ENCODE results near the gene SNRNP200. TPM values are rescaled to one million over a fixed set of nuclear protein-coding genes. Genes with fewer than 3 reads are reported as not detected.

Gene SNRNP200
- total RNA-seq, 1 experiment from 2014 or later = 115 TPM

GRCh38 chr2:96336873-96337272, 31.5 kb upstream of the SNRNP200 start:
- Mint-ChIP-seq H3K4me1 (ENCODE audit: insufficient read depth, unreplicated experiment) (peaks cover 41% of the 10 kb centered on the region), H3K9me3 (ENCODE audit: unreplicated experiment) (no peaks in the 10 kb centered on the region), H3K4me3 (ENCODE audit: unreplicated experiment) (no peak overlapping the region), H3K27ac (ENCODE audit: low read depth, unreplicated experiment) (peak overlapping the region; percentile 39), H3K36me3 (ENCODE audit: insufficient read depth, unreplicated experiment) (peaks cover 7% of the 10 kb centered on the region), H3K27me3 (ENCODE audit: insufficient read depth, unreplicated experiment) (no peaks in the 10 kb centered on the region)
- POLR2A ChIA-PET = interaction anchor here (0.6 to 4.6 kb wide), 5 partner anchors 31 to 128 kb away, joined by 3 to 43 read pairs (median 3); partner anchors contain the start of genes SNRNP200 and STARD7
- BruUV-seq (replicated peaks) = no TSS peak
- TF ChIP-seq, protein P1, sequence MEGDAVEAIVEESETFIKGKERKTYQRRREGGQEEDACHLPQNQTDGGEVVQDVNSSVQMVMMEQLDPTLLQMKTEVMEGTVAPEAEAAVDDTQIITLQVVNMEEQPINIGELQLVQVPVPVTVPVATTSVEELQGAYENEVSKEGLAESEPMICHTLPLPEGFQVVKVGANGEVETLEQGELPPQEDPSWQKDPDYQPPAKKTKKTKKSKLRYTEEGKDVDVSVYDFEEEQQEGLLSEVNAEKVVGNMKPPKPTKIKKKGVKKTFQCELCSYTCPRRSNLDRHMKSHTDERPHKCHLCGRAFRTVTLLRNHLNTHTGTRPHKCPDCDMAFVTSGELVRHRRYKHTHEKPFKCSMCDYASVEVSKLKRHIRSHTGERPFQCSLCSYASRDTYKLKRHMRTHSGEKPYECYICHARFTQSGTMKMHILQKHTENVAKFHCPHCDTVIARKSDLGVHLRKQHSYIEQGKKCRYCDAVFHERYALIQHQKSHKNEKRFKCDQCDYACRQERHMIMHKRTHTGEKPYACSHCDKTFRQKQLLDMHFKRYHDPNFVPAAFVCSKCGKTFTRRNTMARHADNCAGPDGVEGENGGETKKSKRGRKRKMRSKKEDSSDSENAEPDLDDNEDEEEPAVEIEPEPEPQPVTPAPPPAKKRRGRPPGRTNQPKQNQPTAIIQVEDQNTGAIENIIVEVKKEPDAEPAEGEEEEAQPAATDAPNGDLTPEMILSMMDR (IDR thresholded peaks at IDR 0.05; ENCODE audit: unreplicated experiment) = no peak
- intact Hi-C loops (cut with micrococcal nuclease) = loop anchor here (5.0 kb wide), 1 partner anchor 70 kb away; the partner anchor contains the start of genes CIAO1 and TMEM127
- no peak for DNase-seq (ENCODE audit: unreplicated experiment)
- CTCF ChIA-PET = interaction anchor here (0.6 to 1.6 kb wide), 3 partner anchors 9 to 175 kb away, joined by 3 to 4 read pairs (median 3); no protein-coding TSS in a partner anchor

GRCh38 chr2:96336104-96336775, 30.9 kb upstream of the SNRNP200 start:
- Mint-ChIP-seq H3K27me3 (ENCODE audit: insufficient read depth, unreplicated experiment) (no peaks in the 10 kb centered on the region), H3K27ac (ENCODE audit: low read depth, unreplicated experiment) (peak overlapping the region; percentile 39), H3K4me3 (ENCODE audit: unreplicated experiment) (peak overlapping the region; percentile 68), H3K36me3 (ENCODE audit: insufficient read depth, unreplicated experiment) (peaks cover 12% of the 10 kb centered on the region), H3K9me3 (ENCODE audit: unreplicated experiment) (no peaks in the 10 kb centered on the region), H3K4me1 (ENCODE audit: insufficient read depth, unreplicated experiment) (peaks cover 42% of the 10 kb centered on the region)
- CTCF ChIA-PET = interaction anchor here (0.6 to 1.6 kb wide), 5 partner anchors 9 to 614 kb away, joined by 3 to 4 read pairs (median 3); no protein-coding TSS in a partner anchor
- TF ChIP-seq, protein P1 (IDR thresholded peaks at IDR 0.05; ENCODE audit: unreplicated experiment) = no peak
- BruUV-seq (replicated peaks) = TSS peak; percentile 65
- intact Hi-C loops (cut with micrococcal nuclease) = loop anchor here (5.0 kb wide), 1 partner anchor 69 kb away; the partner anchor contains the start of genes CIAO1 and TMEM127
- DNase-seq (ENCODE audit: unreplicated experiment) = no peak
- POLR2A ChIA-PET = interaction anchor here (0.5 to 4.6 kb wide), 10 partner anchors 16 to 551 kb away, joined by 3 to 43 read pairs (median 4); partner anchors contain the start of genes ANKRD36C, SNRNP200 and STARD7

DNA sequence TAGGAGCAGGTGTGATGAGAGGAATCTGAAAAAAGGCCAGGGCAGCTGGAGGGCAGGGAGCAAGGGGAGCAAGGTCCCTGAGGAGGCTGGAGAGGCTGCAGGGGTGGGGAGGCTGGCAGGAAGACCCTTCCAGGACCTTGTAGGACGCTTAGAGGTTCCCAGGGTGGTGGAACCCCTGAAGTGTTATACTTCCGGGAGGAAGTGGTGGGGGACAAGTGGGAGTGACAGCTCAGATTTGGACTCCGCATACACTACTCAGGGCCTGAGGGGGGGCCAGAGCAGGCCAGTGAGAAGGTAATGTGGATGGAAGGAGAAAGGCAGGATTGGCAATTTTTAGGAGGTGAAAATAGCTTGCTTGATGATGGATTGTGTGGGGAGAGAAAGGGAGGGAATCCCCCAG, 28.4 kb upstream of the SNRNP200 start:
- no peak for DNase-seq (ENCODE audit: unreplicated experiment)
- Mint-ChIP-seq H3K27ac (ENCODE audit: low read depth, unreplicated experiment) (peak overlapping the region; percentile 75), H3K4me1 (ENCODE audit: insufficient read depth, unreplicated experiment) (peaks cover 54% of the 10 kb centered on the region), H3K27me3 (ENCODE audit: insufficient read depth, unreplicated experiment) (no peaks in the 10 kb centered on the region), H3K4me3 (ENCODE audit: unreplicated experiment) (peak overlapping the region; percentile 68), H3K9me3 (ENCODE audit: unreplicated experiment) (no peaks in the 10 kb centered on the region), H3K36me3 (ENCODE audit: insufficient read depth, unreplicated experiment) (peaks cover 13% of the 10 kb centered on the region)
- intact Hi-C loops (cut with micrococcal nuclease) = loop anchor here (2.0 kb wide), 1 partner anchor 29 kb away; the partner anchor contains the start of gene SNRNP200
- ChIA-PET POLR2A (interaction anchor here (1.6 to 4.6 kb wide), 2 partner anchors 13 to 28 kb away, joined by 4 to 43 read pairs; partner anchors contain the start of gene SNRNP200), CTCF (interaction anchor here (1.0 kb wide), 1 partner anchor 72 kb away, joined by 3 read pairs; no protein-coding TSS in a partner anchor)
- no TSS peak for BruUV-seq (replicated peaks)
- TF ChIP-seq, protein P1 (IDR thresholded peaks at IDR 0.05; ENCODE audit: unreplicated experiment) = no peak

DNA sequence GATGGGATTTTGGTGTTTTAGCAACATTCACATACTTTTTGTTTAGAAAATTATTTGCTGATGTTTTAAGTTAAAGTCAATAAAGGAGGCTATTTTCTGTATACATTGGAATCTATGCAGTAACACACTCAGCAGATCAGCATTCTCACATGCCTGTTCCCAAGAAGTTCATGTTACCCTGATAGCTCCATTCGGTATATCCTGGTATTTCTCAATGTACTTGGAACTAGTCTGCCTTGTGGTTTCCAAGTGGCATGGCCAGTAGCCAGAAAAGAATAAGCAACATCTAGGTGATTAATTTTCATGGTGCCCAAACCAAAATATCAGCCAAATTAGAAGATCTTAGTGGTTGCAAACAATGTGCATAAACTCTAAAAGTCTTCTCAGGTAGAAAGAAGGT, 25.1 kb upstream of the SNRNP200 start:
- Mint-ChIP-seq H3K36me3 (ENCODE audit: insufficient read depth, unreplicated experiment) (peaks cover 6% of the 10 kb centered on the region), H3K4me3 (ENCODE audit: unreplicated experiment) (peak overlapping the region; percentile 63), H3K27me3 (ENCODE audit: insufficient read depth, unreplicated experiment) (peaks cover 30% of the 10 kb centered on the region), H3K4me1 (ENCODE audit: insufficient read depth, unreplicated experiment) (peaks cover 33% of the 10 kb centered on the region), H3K27ac (ENCODE audit: low read depth, unreplicated experiment) (peak overlapping the region; percentile 75), H3K9me3 (ENCODE audit: unreplicated experiment) (no peaks in the 10 kb centered on the region)
- POLR2A ChIA-PET = interaction anchor here (0.7 to 6.0 kb wide), 12 partner anchors 10 to 486 kb away, joined by 3 to 78 read pairs (median 4); partner anchors contain the start of genes CNNM3 and SNRNP200
- DNase-seq (ENCODE audit: unreplicated experiment) = peak; percentile 98
- TF ChIP-seq, protein P1 (IDR thresholded peaks at IDR 0.05; ENCODE audit: unreplicated experiment) = no peak
- CTCF ChIA-PET = interaction anchor here (0.6 to 1.4 kb wide), 3 partner anchors 54 to 205 kb away, joined by 3 read pairs; no protein-coding TSS in a partner anchor
- BruUV-seq (replicated peaks) = no TSS peak
- intact Hi-C loops (cut with micrococcal nuclease) = no loop called here
